HG02970 (cell line): ENCODE data around the gene TTC4.

ENCODE experiments used
- ATAC-seq: cut with Tn5 transposase; IDR thresholded peaks from one replicate; pipeline ENCODE4 v1.9.1; 2021; ENCODE audit warnings: mild to moderate bottlenecking, moderate library complexity, moderate number of reproducible peaks; ENCODE audit not compliant: unreplicated experiment, low FRiP score

The TTC4 gene

GRCh38 chr1:54777431-54777830 is 61.8 kb downstream of the TTC4 start:
- no peak for ATAC-seq

GRCh38 chr1:54781023-54781723 is 65.5 kb downstream of the TTC4 start:
- no peak for ATAC-seq

GRCh38 chr1:54782156-54782555 is 66.5 kb downstream of the TTC4 start:
- no peak for ATAC-seq

- ATAC-seq: no peak
Measured at GRCh38 chr1:54782588-54782987, 66.9 kb downstream of the TTC4 start.

- ATAC-seq: no peak
Measured at GRCh38 chr1:54784066-54784465, 68.4 kb downstream of the TTC4 start.

GRCh38 chr1:54786778-54787177 is 71.1 kb downstream of the TTC4 start:
- ATAC-seq: no peak

- no peak for ATAC-seq
Measured at GRCh38 chr1:54787604-54788003, 71.9 kb downstream of the TTC4 start.

GRCh38 chr1:54788459-54788858 is 72.8 kb downstream of the TTC4 start:
- ATAC-seq: no peak

GRCh38 chr1:54791880-54792522 is 76.3 kb downstream of the TTC4 start:
- ATAC-seq: no peak
